Measurements from ENCODE around the gene HTR4.

Gene HTR4

DNA sequence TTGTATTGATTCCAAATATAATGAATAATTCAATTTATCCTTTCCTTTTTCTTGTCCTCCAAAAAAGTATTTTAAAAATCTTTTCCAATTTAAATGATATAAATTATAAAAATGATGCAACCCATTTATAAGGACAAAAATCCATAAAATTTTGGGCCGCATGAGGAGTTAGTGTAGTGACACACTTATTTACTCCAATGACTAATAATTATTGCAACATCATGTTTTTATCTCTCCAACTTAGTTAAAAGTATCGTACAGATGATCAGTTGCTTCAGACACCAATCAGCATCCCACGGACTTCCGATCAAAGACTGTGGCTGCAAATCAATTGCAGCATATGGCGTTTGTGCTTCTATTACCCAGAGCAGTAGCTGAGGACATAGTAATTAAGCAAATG lies 58.6 kb downstream of the HTR4 start:
- Mint-ChIP-seq H3K27me3 (peaks cover 9% of the 10 kb centered on the region), H3K27ac (no peak overlapping the region), H3K4me3 (no peak overlapping the region), H3K9me3 (ENCODE audit: low read depth) (peaks cover 5% of the 10 kb centered on the region), H3K4me1 (ENCODE audit: low read depth) (no peaks in the 10 kb centered on the region), H3K36me3 (peaks cover 3% of the 10 kb centered on the region)

GRCh38 chr5:148586796-148587195 lies 67.5 kb downstream of the HTR4 start:
- Mint-ChIP-seq H3K27me3 (peaks cover 5% of the 10 kb centered on the region), H3K4me1 (ENCODE audit: low read depth) (no peaks in the 10 kb centered on the region), H3K9me3 (ENCODE audit: low read depth) (no peaks in the 10 kb centered on the region), H3K4me3 (no peak overlapping the region), H3K27ac (no peak overlapping the region), H3K36me3 (no peaks in the 10 kb centered on the region)

DNA sequence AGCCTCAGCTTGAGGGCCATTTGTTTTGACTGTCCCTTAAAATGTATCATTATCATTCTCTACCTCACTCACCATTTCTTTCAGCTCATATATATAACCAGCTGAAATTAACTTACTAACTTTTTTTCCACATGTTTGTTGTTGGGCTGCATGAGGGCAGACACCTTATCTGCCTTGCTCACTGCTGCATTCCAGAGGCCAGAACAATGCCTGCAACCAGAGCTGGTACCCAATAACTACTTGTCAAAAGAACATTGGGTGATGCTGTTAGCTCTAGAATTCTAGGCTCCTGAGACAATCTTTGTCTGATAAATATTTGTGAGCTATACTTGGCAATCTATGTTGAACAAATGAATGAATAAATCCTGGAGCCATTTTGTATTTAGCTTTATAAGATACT lies 68.3 kb downstream of the HTR4 start:
- Mint-ChIP-seq H3K27me3 (peaks cover 5% of the 10 kb centered on the region), H3K27ac (no peak overlapping the region), H3K9me3 (ENCODE audit: low read depth) (no peaks in the 10 kb centered on the region), H3K4me3 (no peak overlapping the region), H3K36me3 (no peaks in the 10 kb centered on the region), H3K4me1 (ENCODE audit: low read depth) (no peaks in the 10 kb centered on the region)

DNA sequence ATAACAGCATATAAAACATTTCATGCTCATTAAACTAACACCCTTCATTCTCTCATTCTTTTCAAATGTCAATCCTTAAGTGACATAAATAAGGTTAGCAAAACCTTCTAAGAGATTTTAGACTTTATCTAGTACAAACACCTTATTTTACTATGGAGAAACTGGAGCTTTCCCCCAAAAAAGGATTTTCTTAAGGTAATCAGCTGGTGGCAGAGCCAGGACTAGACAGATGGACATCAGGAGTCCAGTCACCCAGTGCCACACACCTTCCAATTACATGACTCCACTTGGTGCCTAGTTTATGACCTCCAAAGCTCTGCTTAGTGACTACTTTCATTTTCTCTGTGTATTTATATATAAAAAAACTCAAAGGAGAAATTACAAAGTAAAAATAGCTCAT lies 70.2 kb downstream of the HTR4 start:
- no peaks in the 10 kb centered on the region for H3K36me3 Mint-ChIP-seq
- H3K27me3 Mint-ChIP-seq: peaks cover 5% of the 10 kb centered on the region
- H3K4me3 Mint-ChIP-seq: no peak overlapping the region
- peaks cover 5% of the 10 kb centered on the region for H3K9me3 Mint-ChIP-seq (ENCODE audit: low read depth)
- H3K4me1 Mint-ChIP-seq (ENCODE audit: low read depth): no peaks in the 10 kb centered on the region
- H3K27ac Mint-ChIP-seq: no peak overlapping the region

DNA sequence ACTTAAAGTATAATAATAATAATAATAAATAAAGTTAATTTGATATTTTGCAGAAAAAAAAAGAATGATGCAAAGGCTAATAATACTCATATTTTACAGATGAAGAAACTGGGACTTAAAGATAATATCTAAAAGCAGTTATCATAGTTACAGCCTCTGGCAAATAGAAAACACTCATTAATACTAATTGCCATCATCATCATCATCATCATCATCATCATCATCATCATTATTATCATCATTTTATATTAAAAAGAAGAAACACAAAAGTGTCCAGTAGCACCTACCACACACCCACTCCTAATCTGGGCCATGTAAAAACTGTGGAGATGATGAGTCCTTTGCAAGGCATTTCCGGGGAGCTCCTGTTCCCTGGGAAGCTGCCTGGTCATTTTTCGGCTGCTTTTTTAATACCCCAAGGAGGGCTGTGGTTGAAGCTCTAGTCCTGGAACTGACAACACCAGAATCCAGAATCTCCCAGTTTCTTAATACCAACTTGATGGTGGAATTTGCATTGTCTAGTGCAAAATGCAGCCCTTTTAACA lies 70.8 kb downstream of the HTR4 start:
- Mint-ChIP-seq H3K9me3 (ENCODE audit: low read depth) (peaks cover 5% of the 10 kb centered on the region), H3K4me3 (no peak overlapping the region), H3K36me3 (no peaks in the 10 kb centered on the region), H3K4me1 (ENCODE audit: low read depth) (no peaks in the 10 kb centered on the region), H3K27me3 (peaks cover 5% of the 10 kb centered on the region), H3K27ac (no peak overlapping the region)

DNA sequence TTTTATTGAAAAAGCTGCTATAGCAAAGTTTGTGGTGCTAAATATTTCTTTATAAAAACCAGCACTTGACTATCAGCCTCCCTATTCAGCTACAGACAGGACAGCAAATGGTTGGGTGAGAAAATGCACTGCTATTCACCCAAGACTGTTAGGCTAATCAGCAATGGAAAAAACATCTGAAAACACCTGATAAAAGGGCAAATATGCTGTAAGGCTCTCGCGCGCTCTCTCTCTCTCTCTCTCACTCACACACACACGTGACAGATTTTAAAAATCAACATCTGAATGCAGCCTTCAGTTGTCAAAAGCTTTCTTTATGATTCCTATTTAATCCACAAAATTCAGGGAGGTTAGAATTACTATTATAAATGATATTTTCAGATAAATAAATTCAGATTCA lies 80.2 kb downstream of the HTR4 start:
- Mint-ChIP-seq H3K36me3 (no peaks in the 10 kb centered on the region), H3K27me3 (peaks cover 12% of the 10 kb centered on the region), H3K4me3 (no peak overlapping the region), H3K27ac (no peak overlapping the region), H3K9me3 (ENCODE audit: low read depth) (no peaks in the 10 kb centered on the region), H3K4me1 (ENCODE audit: low read depth) (no peaks in the 10 kb centered on the region)

GRCh38 chr5:148573374-148573773 lies 81.0 kb downstream of the HTR4 start:
- Mint-ChIP-seq H3K27ac (no peak overlapping the region), H3K4me1 (ENCODE audit: low read depth) (no peaks in the 10 kb centered on the region), H3K4me3 (no peak overlapping the region), H3K27me3 (peaks cover 12% of the 10 kb centered on the region), H3K9me3 (ENCODE audit: low read depth) (no peaks in the 10 kb centered on the region), H3K36me3 (no peaks in the 10 kb centered on the region)

DNA sequence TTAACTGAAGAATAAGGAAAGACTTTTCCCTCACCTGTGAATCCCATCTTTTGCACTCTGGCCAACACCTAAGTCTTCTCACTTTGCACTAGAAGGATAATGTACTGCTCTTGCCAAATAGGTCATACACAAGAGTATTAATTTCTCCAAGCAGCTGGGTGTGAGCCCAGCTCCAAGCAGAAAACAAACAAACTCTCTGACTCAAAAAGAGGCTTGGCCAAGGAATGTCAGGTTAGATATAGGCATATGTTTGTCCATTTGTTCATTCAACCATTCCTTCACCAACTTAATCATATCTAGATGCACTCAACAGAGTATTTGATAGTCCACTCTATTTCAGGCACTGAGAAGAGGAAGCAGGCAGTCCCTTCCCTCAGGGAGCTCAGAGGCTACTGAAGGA lies 84.4 kb downstream of the HTR4 start:
- Mint-ChIP-seq H3K36me3 (no peaks in the 10 kb centered on the region), H3K9me3 (ENCODE audit: low read depth) (no peaks in the 10 kb centered on the region), H3K4me1 (ENCODE audit: low read depth) (no peaks in the 10 kb centered on the region), H3K27ac (no peak overlapping the region), H3K27me3 (peaks cover 14% of the 10 kb centered on the region), H3K4me3 (no peak overlapping the region)

- H3K36me3 Mint-ChIP-seq: no peaks in the 10 kb centered on the region
- H3K4me3 Mint-ChIP-seq: no peak overlapping the region
- H3K4me1 Mint-ChIP-seq (ENCODE audit: low read depth): no peaks in the 10 kb centered on the region
- H3K27ac Mint-ChIP-seq: no peak overlapping the region
- H3K27me3 Mint-ChIP-seq: peaks cover 12% of the 10 kb centered on the region
- no peaks in the 10 kb centered on the region for H3K9me3 Mint-ChIP-seq (ENCODE audit: low read depth)
Observed at GRCh38 chr5:148565148-148565547, 89.2 kb downstream of the HTR4 start.

GRCh38 chr5:148563021-148563420 lies 91.3 kb downstream of the HTR4 start:
- no peaks in the 10 kb centered on the region for H3K36me3 Mint-ChIP-seq
- no peak overlapping the region for H3K27ac Mint-ChIP-seq
- no peaks in the 10 kb centered on the region for H3K4me1 Mint-ChIP-seq (ENCODE audit: low read depth)
- no peak overlapping the region for H3K4me3 Mint-ChIP-seq
- H3K9me3 Mint-ChIP-seq (ENCODE audit: low read depth): no peaks in the 10 kb centered on the region
- H3K27me3 Mint-ChIP-seq: peaks cover 17% of the 10 kb centered on the region

GRCh38 chr5:148561801-148562311 lies 92.5 kb downstream of the HTR4 start:
- no peaks in the 10 kb centered on the region for H3K9me3 Mint-ChIP-seq (ENCODE audit: low read depth)
- H3K4me3 Mint-ChIP-seq: no peak overlapping the region
- no peaks in the 10 kb centered on the region for H3K4me1 Mint-ChIP-seq (ENCODE audit: low read depth)
- peaks cover 15% of the 10 kb centered on the region for H3K27me3 Mint-ChIP-seq
- H3K36me3 Mint-ChIP-seq: no peaks in the 10 kb centered on the region
- no peak overlapping the region for H3K27ac Mint-ChIP-seq

- Mint-ChIP-seq H3K36me3 (no peaks in the 10 kb centered on the region), H3K27me3 (peaks cover 13% of the 10 kb centered on the region), H3K4me1 (ENCODE audit: low read depth) (no peaks in the 10 kb centered on the region), H3K4me3 (no peak overlapping the region), H3K27ac (no peak overlapping the region), H3K9me3 (ENCODE audit: low read depth) (no peaks in the 10 kb centered on the region)
Observed at GRCh38 chr5:148559461-148559860, 94.9 kb downstream of the HTR4 start.

- H3K4me3 Mint-ChIP-seq: no peak overlapping the region
- H3K36me3 Mint-ChIP-seq: no peaks in the 10 kb centered on the region
- no peak overlapping the region for H3K27ac Mint-ChIP-seq
- no peaks in the 10 kb centered on the region for H3K4me1 Mint-ChIP-seq (ENCODE audit: low read depth)
- no peaks in the 10 kb centered on the region for H3K9me3 Mint-ChIP-seq (ENCODE audit: low read depth)
- H3K27me3 Mint-ChIP-seq: peaks cover 9% of the 10 kb centered on the region
Observed at GRCh38 chr5:148558892-148559291, 95.4 kb downstream of the HTR4 start.

DNA sequence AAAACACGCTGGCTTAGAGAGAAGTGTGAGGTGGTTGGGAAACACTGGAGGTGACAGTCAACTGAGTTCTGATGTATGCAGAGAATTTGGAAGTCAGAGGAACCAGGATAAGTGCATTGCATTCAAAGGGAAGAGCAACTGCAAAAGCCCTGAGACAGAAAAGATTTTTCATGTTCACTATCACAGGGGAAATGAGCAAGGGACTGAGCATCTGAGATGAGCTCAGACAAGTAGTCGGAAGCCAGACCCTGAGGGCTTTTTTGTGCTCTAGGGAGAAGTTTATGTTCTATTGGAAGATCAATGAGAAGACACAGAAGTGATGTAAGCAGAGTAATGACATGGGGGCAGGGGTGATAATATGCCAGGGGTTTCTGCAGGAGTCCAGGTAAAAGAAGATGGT lies 97.5 kb downstream of the HTR4 start:
- no peaks in the 10 kb centered on the region for H3K36me3 Mint-ChIP-seq
- H3K4me3 Mint-ChIP-seq: no peak overlapping the region
- H3K27ac Mint-ChIP-seq: no peak overlapping the region
- no peaks in the 10 kb centered on the region for H3K9me3 Mint-ChIP-seq (ENCODE audit: low read depth)
- H3K4me1 Mint-ChIP-seq (ENCODE audit: low read depth): no peaks in the 10 kb centered on the region
- H3K27me3 Mint-ChIP-seq: peaks cover 4% of the 10 kb centered on the region

- Mint-ChIP-seq H3K27ac (no peak overlapping the region), H3K4me3 (no peak overlapping the region), H3K27me3 (peaks cover 2% of the 10 kb centered on the region), H3K36me3 (no peaks in the 10 kb centered on the region), H3K9me3 (ENCODE audit: low read depth) (no peaks in the 10 kb centered on the region), H3K4me1 (ENCODE audit: low read depth) (no peaks in the 10 kb centered on the region)
Observed at GRCh38 chr5:148554621-148555020, 99.7 kb downstream of the HTR4 start.

GRCh38 chr5:148543727-148544126 lies 110.6 kb downstream of the HTR4 start:
- Mint-ChIP-seq H3K36me3 (no peaks in the 10 kb centered on the region), H3K9me3 (ENCODE audit: low read depth) (no peaks in the 10 kb centered on the region), H3K27ac (no peak overlapping the region), H3K4me1 (ENCODE audit: low read depth) (no peaks in the 10 kb centered on the region), H3K27me3 (no peaks in the 10 kb centered on the region), H3K4me3 (no peak overlapping the region)
